ENCODE measurements around the gene SP100. TPM values are rescaled to one million over a fixed set of nuclear protein-coding genes. Genes with fewer than 3 reads are reported as not detected.

The SP100 gene
- total RNA-seq, 1 donor from 2014 or later = 433 TPM

- H3K27ac Mint-ChIP-seq = peak overlapping the region; percentile 51
Measured at GRCh38 chr2:230492107-230492506, 76.1 kb downstream of the SP100 start.

GRCh38 chr2:230494980-230495379 lies 79.0 kb downstream of the SP100 start:
- Mint-ChIP-seq H3K4me3 (no peak overlapping the region), H3K9me3 (peaks cover 7% of the 10 kb centered on the region), H3K27me3 (no peaks in the 10 kb centered on the region), H3K27ac (peak overlapping the region; percentile 8), H3K4me1 (peaks cover 59% of the 10 kb centered on the region), H3K36me3 (ENCODE audit: low read depth) (peaks cover 80% of the 10 kb centered on the region)
- no peak for DNase-seq
- ATAC-seq (ENCODE audit: low read depth) = no peak
- CTCF ChIA-PET = no interaction called here
- intact Hi-C loops (cut with micrococcal nuclease) = no loop called here
- POLR2A ChIA-PET = interaction anchor here (0.6 kb wide), 1 partner anchor 85 kb away, joined by 3 read pairs; no protein-coding TSS in a partner anchor
- TF ChIP-seq CTCF (IDR thresholded peaks at IDR 0.05) = no peak

More at GRCh38 chr2:230492107-230492506, 76.1 kb downstream of the SP100 start:
- no peak for ATAC-seq (ENCODE audit: low read depth)
- H3K9me3 Mint-ChIP-seq = peaks cover 13% of the 10 kb centered on the region
- no peak for DNase-seq
- no peaks in the 10 kb centered on the region for H3K27me3 Mint-ChIP-seq
- no peak for TF ChIP-seq CTCF (IDR thresholded peaks at IDR 0.05)
- peaks cover 86% of the 10 kb centered on the region for H3K36me3 Mint-ChIP-seq (ENCODE audit: low read depth)
- CTCF ChIA-PET = no interaction called here
- intact Hi-C loops (cut with micrococcal nuclease) = no loop called here
- H3K4me3 Mint-ChIP-seq = no peak overlapping the region
- POLR2A ChIA-PET = no interaction called here
- peaks cover 49% of the 10 kb centered on the region for H3K4me1 Mint-ChIP-seq

GRCh38 chr2:230496891-230497290 lies 80.9 kb downstream of the SP100 start:
- ChIA-PET CTCF (interaction anchor here (1.2 to 1.3 kb wide), 2 partner anchors 20 to 114 kb away, joined by 3 to 4 read pairs; no protein-coding TSS in a partner anchor), POLR2A (interaction anchor here (0.6 to 1.9 kb wide), 7 partner anchors 24 to 118 kb away, joined by 3 to 9 read pairs (median 3); no protein-coding TSS in a partner anchor)
- intact Hi-C loops (cut with micrococcal nuclease) = loop anchor here (2.0 kb wide), 1 partner anchor 114 kb away; no protein-coding TSS in a partner anchor
- no peak for TF ChIP-seq CTCF (IDR thresholded peaks at IDR 0.05)
- no peaks in the 10 kb centered on the region for H3K9me3 Mint-ChIP-seq
- H3K4me1 Mint-ChIP-seq = peaks cover 49% of the 10 kb centered on the region
- peaks cover 79% of the 10 kb centered on the region for H3K36me3 Mint-ChIP-seq (ENCODE audit: low read depth)
- no peaks in the 10 kb centered on the region for H3K27me3 Mint-ChIP-seq
- peak overlapping the region; percentile 88 for H3K27ac Mint-ChIP-seq
- peak overlapping the region; percentile 51 for H3K4me3 Mint-ChIP-seq
- ATAC-seq (ENCODE audit: low read depth) = peak; percentile 78
- DNase-seq = no peak

DNA sequence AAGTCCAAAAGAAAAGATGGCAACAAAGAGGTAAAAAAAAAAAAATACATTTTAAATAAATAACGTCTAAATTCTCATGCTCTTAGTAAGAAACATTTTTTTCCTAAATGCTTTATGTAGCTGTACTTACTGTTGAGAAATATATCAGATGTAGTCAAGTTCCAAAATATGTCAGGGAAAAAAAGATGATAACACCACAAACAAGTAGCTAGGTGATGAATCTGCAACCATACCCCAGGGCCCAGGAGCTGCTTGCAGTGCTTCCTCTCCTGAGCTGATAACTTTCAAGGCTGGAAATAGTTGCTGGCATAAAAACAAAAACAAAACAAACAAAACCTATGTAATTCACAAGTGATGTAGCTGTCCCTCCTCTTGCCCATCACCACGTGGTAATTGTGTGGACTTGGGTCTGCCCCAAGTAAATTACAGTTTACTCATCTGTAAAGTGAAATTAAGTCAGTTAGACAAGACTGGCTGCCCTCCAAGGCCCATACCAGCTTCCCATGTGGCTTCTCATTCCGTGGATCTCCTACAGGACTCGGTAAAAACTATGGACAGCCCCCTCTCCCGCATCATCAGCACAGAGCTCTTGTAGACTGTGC lies 82.6 kb downstream of the SP100 start:
- peaks cover 83% of the 10 kb centered on the region for H3K36me3 Mint-ChIP-seq (ENCODE audit: low read depth)
- peak overlapping the region; percentile 54 for H3K27ac Mint-ChIP-seq
- DNase-seq = no peak
- ChIA-PET POLR2A (interaction anchor here (0.6 to 1.0 kb wide), 7 partner anchors 13 to 362 kb away, joined by 3 to 6 read pairs (median 3); no protein-coding TSS in a partner anchor), CTCF (interaction anchor here (0.7 to 1.0 kb wide), 2 partner anchors 75 to 118 kb away, joined by 3 to 4 read pairs; no protein-coding TSS in a partner anchor)
- H3K27me3 Mint-ChIP-seq = no peaks in the 10 kb centered on the region
- H3K4me3 Mint-ChIP-seq = no peak overlapping the region
- TF ChIP-seq CTCF (IDR thresholded peaks at IDR 0.05) = no peak
- peaks cover 48% of the 10 kb centered on the region for H3K4me1 Mint-ChIP-seq
- intact Hi-C loops (cut with micrococcal nuclease) = no loop called here
- H3K9me3 Mint-ChIP-seq = no peaks in the 10 kb centered on the region
- no peak for ATAC-seq (ENCODE audit: low read depth)

GRCh38 chr2:230502593-230502992 lies 86.6 kb downstream of the SP100 start:
- peaks cover 84% of the 10 kb centered on the region for H3K36me3 Mint-ChIP-seq (ENCODE audit: low read depth)
- intact Hi-C loops (cut with micrococcal nuclease) = loop anchor here (2.0 kb wide), 1 partner anchor 14 kb away; no protein-coding TSS in a partner anchor
- DNase-seq (no peak), ATAC-seq (ENCODE audit: low read depth) (no peak)
- H3K4me3 Mint-ChIP-seq = no peak overlapping the region
- CTCF ChIA-PET = no interaction called here
- H3K9me3 Mint-ChIP-seq = no peaks in the 10 kb centered on the region
- peaks cover 50% of the 10 kb centered on the region for H3K4me1 Mint-ChIP-seq
- POLR2A ChIA-PET = interaction anchor here (0.7 to 1.3 kb wide), 2 partner anchors 32 to 80 kb away, joined by 3 to 6 read pairs; no protein-coding TSS in a partner anchor
- TF ChIP-seq CTCF (IDR thresholded peaks at IDR 0.05) = no peak
- no peak overlapping the region for H3K27ac Mint-ChIP-seq
- H3K27me3 Mint-ChIP-seq = no peaks in the 10 kb centered on the region

Data from activated B cell treated with CpG ODN at 0.5 μM for 24 hours (primary cell).